Keratinocyte (primary cell): ENCODE results near the gene ZMYND8.

Experiments
- EZH2 ChIP-seq: IDR thresholded peaks from one replicate; pipeline ENCODE4 v1.6.1; 2012; ENCODE audit warnings: inconsistent platforms, mild to moderate bottlenecking, low read length, moderate library complexity
- TF ChIP-seq, protein P1 (sequence below), 3 experiments: IDR thresholded peaks in 1 of 3; conservative IDR thresholded peaks in 1 of 3; optimal IDR thresholded peaks in 1 of 3; 2 replicates in 2 of 3; 3 replicates in 1 of 3; pipeline versions ENCODE3 to v1.5.1; 2011; ENCODE audit warnings: low read length in 3 of 3, mild to moderate bottlenecking in 3 of 3, moderate library complexity in 2 of 3, control low read depth in 1 of 3, inconsistent platforms in 1 of 3; ENCODE audit not compliant: insufficient read depth in 2 of 3; ENCODE audit errors: extremely low read depth in 1 of 3

DNA sequence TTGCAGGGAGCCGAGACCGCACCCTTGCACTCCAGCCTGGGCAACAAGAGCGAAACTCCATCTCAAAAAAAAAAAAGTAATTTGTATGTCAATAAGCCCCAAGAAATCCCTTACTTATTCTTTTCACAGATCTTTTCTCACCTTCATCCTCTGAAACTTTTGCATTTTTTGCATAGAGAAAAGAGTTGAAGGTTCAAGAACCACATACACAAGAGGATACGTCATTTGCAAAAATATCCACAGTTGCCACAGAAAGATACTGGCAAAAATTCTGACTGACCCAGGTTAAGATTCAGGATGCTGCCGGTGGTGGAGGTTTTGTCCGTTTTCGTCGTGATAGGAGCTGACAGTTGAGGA, 94.5 kb downstream of the ZMYND8 start:
- no peak for TF ChIP-seq EZH2
- TF ChIP-seq, protein P1, sequence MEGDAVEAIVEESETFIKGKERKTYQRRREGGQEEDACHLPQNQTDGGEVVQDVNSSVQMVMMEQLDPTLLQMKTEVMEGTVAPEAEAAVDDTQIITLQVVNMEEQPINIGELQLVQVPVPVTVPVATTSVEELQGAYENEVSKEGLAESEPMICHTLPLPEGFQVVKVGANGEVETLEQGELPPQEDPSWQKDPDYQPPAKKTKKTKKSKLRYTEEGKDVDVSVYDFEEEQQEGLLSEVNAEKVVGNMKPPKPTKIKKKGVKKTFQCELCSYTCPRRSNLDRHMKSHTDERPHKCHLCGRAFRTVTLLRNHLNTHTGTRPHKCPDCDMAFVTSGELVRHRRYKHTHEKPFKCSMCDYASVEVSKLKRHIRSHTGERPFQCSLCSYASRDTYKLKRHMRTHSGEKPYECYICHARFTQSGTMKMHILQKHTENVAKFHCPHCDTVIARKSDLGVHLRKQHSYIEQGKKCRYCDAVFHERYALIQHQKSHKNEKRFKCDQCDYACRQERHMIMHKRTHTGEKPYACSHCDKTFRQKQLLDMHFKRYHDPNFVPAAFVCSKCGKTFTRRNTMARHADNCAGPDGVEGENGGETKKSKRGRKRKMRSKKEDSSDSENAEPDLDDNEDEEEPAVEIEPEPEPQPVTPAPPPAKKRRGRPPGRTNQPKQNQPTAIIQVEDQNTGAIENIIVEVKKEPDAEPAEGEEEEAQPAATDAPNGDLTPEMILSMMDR (optimal IDR thresholded peaks at IDR 0.05 in 1 of 3, IDR thresholded peaks at IDR 0.05 in 1 of 3, conservative IDR thresholded peaks at IDR 0.05 in 1 of 3; ENCODE audit: extremely low read depth in 1 of 3, insufficient read depth in 2 of 3, low read length in 3 of 3), result no peak
